Measurements from ENCODE around the gene C1QL4. TPM values are rescaled to one million over a fixed set of nuclear protein-coding genes. Genes with fewer than 3 reads are reported as not detected.
A peak's percentile ranks its signal among the peaks of the same experiment; 100 is the strongest.

C1QL4 gene
- polyA plus RNA-seq, 1 donor (not counting 4 experiments of a cell fraction or from before 2014, with no cell fraction given): 0.07 TPM

DNA sequence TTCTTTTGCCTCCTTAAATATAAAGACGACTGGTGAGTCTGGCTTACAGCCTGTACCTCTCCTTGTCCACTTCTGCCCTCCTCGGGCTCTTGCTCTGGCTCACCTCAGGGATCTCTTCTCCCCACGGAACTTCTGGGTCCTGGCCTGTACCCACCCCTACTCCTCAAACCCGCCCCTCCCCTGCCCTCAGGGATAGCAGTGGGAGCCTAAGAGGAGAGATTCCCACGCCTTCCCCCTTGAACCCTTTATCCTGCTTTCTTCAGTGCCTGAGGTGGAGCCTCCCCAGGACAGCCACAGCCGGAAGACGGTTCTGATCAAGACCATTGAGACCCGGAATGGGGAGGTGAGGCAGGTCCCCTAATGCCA is 39.3 kb downstream of the C1QL4 start:
- no peaks in the 10 kb centered on the region for H3K79me2 ChIP-seq (ENCODE audit: control insufficient read depth, insufficient read depth, low read length)
- H4K20me1 ChIP-seq (ENCODE audit: control insufficient read depth, extremely low read depth, insufficient read depth, low read length): no peaks in the 10 kb centered on the region
- dilution Hi-C loops (cut with MboI; ENCODE audit: extremely low pct_ligation_motif_present, low sequenced_read_pairs): no loop called here
- H3K9ac ChIP-seq (ENCODE audit: control insufficient read depth, extremely low read depth, insufficient read depth, low read length): no peak overlapping the region
- no peak overlapping the region for H3K4me3 ChIP-seq (ENCODE audit: control insufficient read depth in 2 of 3, extremely low read depth in 1 of 3, insufficient read depth in 2 of 3, low read depth in 1 of 3, low read length in 3 of 3)
- TF ChIP-seq, protein P1, sequence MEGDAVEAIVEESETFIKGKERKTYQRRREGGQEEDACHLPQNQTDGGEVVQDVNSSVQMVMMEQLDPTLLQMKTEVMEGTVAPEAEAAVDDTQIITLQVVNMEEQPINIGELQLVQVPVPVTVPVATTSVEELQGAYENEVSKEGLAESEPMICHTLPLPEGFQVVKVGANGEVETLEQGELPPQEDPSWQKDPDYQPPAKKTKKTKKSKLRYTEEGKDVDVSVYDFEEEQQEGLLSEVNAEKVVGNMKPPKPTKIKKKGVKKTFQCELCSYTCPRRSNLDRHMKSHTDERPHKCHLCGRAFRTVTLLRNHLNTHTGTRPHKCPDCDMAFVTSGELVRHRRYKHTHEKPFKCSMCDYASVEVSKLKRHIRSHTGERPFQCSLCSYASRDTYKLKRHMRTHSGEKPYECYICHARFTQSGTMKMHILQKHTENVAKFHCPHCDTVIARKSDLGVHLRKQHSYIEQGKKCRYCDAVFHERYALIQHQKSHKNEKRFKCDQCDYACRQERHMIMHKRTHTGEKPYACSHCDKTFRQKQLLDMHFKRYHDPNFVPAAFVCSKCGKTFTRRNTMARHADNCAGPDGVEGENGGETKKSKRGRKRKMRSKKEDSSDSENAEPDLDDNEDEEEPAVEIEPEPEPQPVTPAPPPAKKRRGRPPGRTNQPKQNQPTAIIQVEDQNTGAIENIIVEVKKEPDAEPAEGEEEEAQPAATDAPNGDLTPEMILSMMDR (optimal IDR thresholded peaks at IDR 0.05 in 1 of 3, IDR thresholded peaks at IDR 0.05 in 1 of 3, conservative IDR thresholded peaks at IDR 0.05 in 1 of 3; ENCODE audit: extremely low read depth in 1 of 3, insufficient read depth in 2 of 3, low read length in 3 of 3): no peak
- TF ChIP-seq EZH2 (IDR thresholded peaks at IDR 0.05; ENCODE audit: low read length): no peak
- no peak for FAIRE-seq
- H3K27ac ChIP-seq (ENCODE audit: control insufficient read depth, insufficient read depth, low read length): no peak overlapping the region
- no peaks in the 10 kb centered on the region for H3K36me3 ChIP-seq (ENCODE audit: control insufficient read depth in 2 of 2, extremely low read depth in 1 of 2, insufficient read depth in 2 of 2, low read length in 2 of 2)
- DNase-seq (ENCODE audit: low read depth, low spot score): no peak
- peak overlapping the region; percentile 73 for H3K4me2 ChIP-seq (ENCODE audit: control insufficient read depth, extremely low read depth, insufficient read depth, low read depth, low read length)
- no peaks in the 10 kb centered on the region for H3K9me1 ChIP-seq (ENCODE audit: control insufficient read depth, extremely low read depth, insufficient read depth, low read length)
- H3K9me3 ChIP-seq (ENCODE audit: control insufficient read depth, low read depth, low read length): no peaks in the 10 kb centered on the region
- peaks cover 13% of the 10 kb centered on the region for H3K4me1 ChIP-seq (ENCODE audit: control insufficient read depth, extremely low read depth, insufficient read depth, low read length)
- peaks cover 47% of the 10 kb centered on the region for H3K27me3 ChIP-seq (ENCODE audit: control insufficient read depth, extremely low read depth, insufficient read depth, low read length)
- no peak overlapping the region for H2AFZ ChIP-seq (ENCODE audit: control insufficient read depth, low read length)

DNA sequence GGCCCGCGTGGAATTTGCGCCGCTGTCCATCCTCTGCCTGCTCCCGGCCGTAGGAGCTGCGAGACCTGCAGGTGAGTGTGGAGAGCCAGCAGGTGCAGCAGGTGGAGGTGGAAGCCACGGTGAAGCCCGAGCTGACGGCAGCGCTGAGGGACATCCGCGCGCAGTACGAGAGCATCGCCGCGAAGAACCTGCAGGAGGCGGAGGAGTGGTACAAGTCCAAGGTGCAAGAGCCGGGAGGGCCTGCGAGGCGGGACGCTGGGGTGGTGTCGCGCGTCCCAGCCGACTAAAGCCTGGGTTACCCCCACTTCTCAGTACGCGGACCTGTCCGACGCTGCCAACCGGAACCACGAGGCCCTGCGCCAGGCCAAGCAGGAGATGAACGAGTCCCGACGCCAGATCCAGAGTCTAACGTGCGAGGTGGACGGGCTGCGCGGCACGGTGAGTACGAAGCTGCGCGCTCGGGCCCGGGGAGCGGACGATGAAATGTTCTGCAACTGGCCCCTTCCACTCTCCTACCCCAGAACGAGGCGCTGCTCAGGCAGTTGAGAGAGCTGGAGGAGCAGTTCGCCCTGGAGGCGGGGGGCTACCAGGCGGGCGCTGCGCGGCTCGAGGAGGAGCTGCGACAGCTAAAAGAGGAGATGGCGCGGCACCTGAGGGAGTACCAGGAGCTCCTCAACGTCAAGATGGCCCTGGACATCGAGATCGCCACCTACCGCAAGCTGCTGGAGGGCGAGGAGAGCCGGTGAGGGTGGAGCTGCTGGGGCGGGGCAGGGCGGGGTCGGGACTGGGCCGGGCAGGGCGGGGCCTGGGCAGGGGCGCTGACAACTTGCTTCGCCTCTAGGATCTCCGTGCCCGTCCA is 39.9 kb downstream of the C1QL4 start:
- peaks cover 13% of the 10 kb centered on the region for H3K4me1 ChIP-seq (ENCODE audit: control insufficient read depth, extremely low read depth, insufficient read depth, low read length)
- FAIRE-seq (no peak), DNase-seq (ENCODE audit: low read depth, low spot score) (no peak)
- H3K9me3 ChIP-seq (ENCODE audit: control insufficient read depth, low read depth, low read length): no peaks in the 10 kb centered on the region
- H3K36me3 ChIP-seq (ENCODE audit: control insufficient read depth in 2 of 2, extremely low read depth in 1 of 2, insufficient read depth in 2 of 2, low read length in 2 of 2): no peaks in the 10 kb centered on the region
- H4K20me1 ChIP-seq (ENCODE audit: control insufficient read depth, extremely low read depth, insufficient read depth, low read length): no peaks in the 10 kb centered on the region
- no peak overlapping the region for H3K9ac ChIP-seq (ENCODE audit: control insufficient read depth, extremely low read depth, insufficient read depth, low read length)
- H3K4me2 ChIP-seq (ENCODE audit: control insufficient read depth, extremely low read depth, insufficient read depth, low read depth, low read length): peak overlapping the region; percentile 73
- H3K79me2 ChIP-seq (ENCODE audit: control insufficient read depth, insufficient read depth, low read length): no peaks in the 10 kb centered on the region
- no peaks in the 10 kb centered on the region for H3K9me1 ChIP-seq (ENCODE audit: control insufficient read depth, extremely low read depth, insufficient read depth, low read length)
- TF ChIP-seq, protein P1 (optimal IDR thresholded peaks at IDR 0.05 in 1 of 3, IDR thresholded peaks at IDR 0.05 in 1 of 3, conservative IDR thresholded peaks at IDR 0.05 in 1 of 3; ENCODE audit: extremely low read depth in 1 of 3, insufficient read depth in 2 of 3, low read length in 3 of 3): peak in 1 of 3 experiments; percentile 34
- peak; percentile 91 for TF ChIP-seq EZH2 (IDR thresholded peaks at IDR 0.05; ENCODE audit: low read length)
- peak overlapping the region; percentile 52 for H2AFZ ChIP-seq (ENCODE audit: control insufficient read depth, low read length)
- peak overlapping the region in 2 of 3 experiments; percentile 35 to 36 for H3K4me3 ChIP-seq (ENCODE audit: control insufficient read depth in 2 of 3, extremely low read depth in 1 of 3, insufficient read depth in 2 of 3, low read depth in 1 of 3, low read length in 3 of 3)
- dilution Hi-C loops (cut with MboI; ENCODE audit: extremely low pct_ligation_motif_present, low sequenced_read_pairs): no loop called here
- peaks cover 47% of the 10 kb centered on the region for H3K27me3 ChIP-seq (ENCODE audit: control insufficient read depth, extremely low read depth, insufficient read depth, low read length)
- no peak overlapping the region for H3K27ac ChIP-seq (ENCODE audit: control insufficient read depth, insufficient read depth, low read length)

Data from keratinocyte (primary cell).